EH (cell line): ENCODE measurements around the gene KSR2.
A peak's percentile ranks its signal among the peaks of the same experiment; 100 is the strongest.

Source experiments
- DNase-seq: peaks from one replicate; pipeline ENCODE4 v3.0.0-alpha.2; 2015; ENCODE audit warnings: low read depth

KSR2 gene

DNA sequence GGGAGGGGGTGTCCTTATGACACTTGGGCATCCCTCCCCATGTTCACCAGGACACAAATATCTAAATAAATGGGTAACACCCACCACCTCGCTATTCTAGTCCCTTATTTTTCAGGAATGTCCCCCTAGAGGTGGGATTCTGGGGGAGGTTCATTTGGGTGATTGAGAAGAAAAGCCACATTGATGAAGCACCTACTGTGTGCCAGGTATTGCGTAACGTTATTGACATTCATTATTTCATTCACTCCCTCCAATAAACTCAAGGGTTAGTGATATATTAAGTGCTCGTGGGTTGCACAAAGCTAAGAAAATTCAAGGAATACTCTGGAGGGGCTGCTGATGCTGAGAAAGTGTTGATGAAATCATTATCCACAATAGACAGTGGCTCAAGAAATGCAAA lies 514.8 kb downstream of the KSR2 start:
- no peak for DNase-seq

- no peak for DNase-seq
Observed at GRCh38 chr12:117452112-117452511, 516.7 kb downstream of the KSR2 start.

DNA sequence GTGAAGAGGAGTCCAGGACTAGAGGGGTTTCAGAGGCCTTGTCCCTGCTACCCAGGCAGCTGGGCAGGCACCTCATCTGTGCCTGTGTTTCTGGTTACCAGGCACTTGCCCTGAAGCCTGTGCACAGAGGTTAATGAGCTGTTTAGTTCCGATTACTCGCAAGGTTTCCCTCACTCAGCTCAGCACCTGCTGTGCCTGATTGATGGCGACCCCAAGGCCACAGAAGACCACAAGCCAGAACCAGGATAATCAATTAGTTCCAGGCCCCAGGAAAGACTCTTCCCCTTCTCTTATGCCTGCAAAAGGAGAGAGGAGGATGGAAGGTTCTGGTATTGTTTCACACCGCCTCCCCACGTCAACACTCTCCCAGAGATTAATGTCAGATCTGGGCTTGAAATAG lies 518.6 kb downstream of the KSR2 start:
- no peak for DNase-seq

- DNase-seq: no peak
Observed at GRCh38 chr12:117447665-117448366, 521.0 kb downstream of the KSR2 start.

DNA sequence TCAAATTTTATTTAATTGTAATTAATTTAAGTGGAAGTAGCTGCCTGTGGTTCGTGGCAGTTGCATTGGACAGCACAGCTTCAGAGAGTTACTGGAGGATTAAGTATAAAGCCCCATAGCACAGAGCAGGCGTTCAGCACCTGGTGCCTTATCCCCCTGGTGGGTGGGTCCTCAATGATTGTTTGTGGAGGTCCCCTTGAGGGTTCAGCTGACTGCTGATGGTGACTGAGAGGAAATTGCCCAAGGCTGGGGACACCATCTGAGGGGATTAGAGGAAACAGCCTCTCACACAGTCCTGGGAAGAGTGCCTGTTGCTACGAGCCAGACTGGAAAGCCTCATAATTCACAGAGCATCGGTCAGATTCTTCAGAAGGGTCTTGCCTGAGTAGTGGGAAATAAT lies 524.0 kb downstream of the KSR2 start:
- DNase-seq: no peak

- peak; percentile 5 for DNase-seq
Observed at GRCh38 chr12:117441751-117442150, 527.0 kb downstream of the KSR2 start.

DNA sequence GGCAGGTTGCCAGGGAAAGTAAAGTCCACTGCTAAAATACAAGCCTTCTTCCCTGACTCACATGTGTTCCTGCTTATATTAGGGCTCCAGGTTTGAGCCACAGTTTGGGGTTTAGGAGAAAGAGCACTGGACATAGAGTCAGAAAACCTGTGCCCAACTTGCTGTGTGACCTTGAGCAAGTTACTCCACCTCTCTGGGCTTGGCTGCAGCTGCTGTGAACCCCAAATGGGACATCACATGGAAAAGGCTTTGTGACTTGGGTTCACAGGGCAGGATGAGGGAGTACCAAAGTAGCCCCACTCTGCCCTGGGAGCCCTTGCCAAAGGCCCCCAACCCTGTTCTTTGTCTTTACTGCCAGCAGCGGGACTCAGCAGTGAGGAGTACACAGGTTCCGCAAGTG lies 528.4 kb downstream of the KSR2 start:
- no peak for DNase-seq

DNA sequence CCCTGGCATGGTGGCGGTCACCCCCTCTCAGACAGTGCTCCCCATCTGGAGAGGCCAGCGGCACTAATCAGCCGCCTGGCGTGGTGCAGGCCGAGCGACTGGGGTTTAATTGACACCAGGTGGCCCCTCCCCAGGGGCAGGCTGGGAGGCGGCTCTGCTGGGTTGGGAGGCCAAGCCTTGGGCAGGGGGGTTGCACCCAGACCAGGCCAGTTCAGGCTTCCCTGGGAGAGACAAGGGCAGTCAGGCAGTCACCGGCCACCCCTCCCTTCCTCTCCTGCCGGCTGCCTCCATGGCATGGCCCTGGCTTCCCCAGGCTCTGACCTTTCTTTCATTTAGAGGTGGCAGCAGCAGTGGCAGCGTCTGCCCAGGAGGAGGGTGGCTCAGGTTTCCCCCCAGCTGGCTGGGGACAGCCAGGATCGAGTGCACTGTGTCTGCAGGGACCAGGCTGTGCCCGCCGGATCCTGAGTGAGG lies 529.2 kb downstream of the KSR2 start:
- DNase-seq: no peak

GRCh38 chr12:117438809-117439208 lies 530.0 kb downstream of the KSR2 start:
- DNase-seq: no peak

GRCh38 chr12:117437516-117438255 lies 531.1 kb downstream of the KSR2 start:
- no peak for DNase-seq

- no peak for DNase-seq
Observed at GRCh38 chr12:117433878-117434277, 534.9 kb downstream of the KSR2 start.

- no peak for DNase-seq
Observed at GRCh38 chr12:117430246-117430645, 538.5 kb downstream of the KSR2 start.

- DNase-seq: no peak
Observed at GRCh38 chr12:117427211-117427610, 541.6 kb downstream of the KSR2 start.

DNA sequence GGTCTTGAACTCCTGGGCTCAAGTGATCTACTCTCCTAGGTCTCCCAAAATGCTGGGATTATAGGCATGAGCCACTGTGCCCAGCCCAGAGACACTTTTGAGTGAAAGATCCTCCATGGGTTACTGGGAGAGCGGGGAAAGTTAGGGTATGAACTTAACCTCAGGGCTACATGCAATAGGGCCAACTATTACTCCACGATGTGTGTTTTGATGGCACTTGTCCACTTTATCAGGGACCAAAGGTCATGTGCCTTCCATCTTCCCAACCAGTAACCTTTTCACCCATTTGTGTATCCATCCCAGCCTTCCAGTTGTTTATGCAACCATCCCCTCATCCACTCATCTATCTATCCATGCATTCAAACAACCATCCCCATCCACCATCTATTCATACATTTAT lies 546.8 kb downstream of the KSR2 start:
- DNase-seq: no peak

DNA sequence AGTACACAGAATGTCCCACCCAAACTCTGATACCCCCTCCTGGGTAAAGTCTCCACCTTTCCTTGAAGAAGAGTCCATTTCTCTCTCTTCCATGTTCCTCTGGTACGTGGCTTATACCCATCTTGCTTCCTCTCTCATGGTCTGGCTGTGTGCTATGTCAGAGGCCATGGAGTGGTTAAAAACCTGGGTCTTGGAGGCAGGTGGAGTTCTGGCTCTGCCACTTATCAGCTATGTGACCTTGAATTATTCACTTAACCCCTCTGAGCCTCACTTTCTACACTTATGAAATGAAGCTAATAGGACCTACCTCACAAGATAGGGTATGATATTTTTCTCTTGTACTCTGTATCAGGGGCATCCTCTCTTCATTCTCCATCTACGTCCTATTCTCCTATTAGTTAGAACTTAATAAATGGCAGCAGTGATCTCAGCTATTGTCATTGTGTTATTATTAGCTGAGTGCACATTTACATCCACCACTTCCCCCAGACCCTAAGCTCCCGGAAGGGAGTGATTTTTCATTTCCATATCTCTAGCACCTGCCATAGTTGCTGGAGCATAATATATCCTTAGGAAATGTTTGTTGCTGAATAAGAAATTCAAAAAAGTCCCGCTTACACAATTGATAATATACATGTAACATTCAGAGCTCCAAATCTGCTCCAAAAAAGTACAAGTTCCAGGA lies 547.6 kb downstream of the KSR2 start:
- no peak for DNase-seq

- DNase-seq: no peak
Observed at GRCh38 chr12:117417004-117417403, 551.8 kb downstream of the KSR2 start.

- DNase-seq: no peak
Observed at GRCh38 chr12:117412465-117413188, 556.2 kb downstream of the KSR2 start.

DNA sequence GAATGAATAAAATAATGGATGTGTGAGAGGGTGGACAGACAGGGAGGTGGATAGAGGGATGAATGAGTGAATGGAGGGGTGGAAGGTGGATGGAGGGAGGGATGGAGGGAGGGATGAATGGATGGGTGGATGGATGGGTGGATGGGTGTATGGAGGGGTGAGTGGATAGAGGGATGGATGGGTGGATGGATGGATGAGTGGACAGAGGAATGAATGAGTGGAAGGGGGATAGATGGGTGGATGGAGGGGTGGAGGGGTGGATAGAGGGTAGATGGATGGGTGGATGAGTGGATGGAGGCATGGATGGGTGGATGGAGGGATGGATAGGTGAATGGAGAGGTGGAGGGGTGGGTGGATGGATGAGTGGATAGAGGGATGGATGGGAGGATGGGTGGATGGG lies 559.5 kb downstream of the KSR2 start:
- DNase-seq: no peak

- peak; percentile 8 for DNase-seq
Observed at GRCh38 chr12:117408161-117408791, 560.5 kb downstream of the KSR2 start.

DNA sequence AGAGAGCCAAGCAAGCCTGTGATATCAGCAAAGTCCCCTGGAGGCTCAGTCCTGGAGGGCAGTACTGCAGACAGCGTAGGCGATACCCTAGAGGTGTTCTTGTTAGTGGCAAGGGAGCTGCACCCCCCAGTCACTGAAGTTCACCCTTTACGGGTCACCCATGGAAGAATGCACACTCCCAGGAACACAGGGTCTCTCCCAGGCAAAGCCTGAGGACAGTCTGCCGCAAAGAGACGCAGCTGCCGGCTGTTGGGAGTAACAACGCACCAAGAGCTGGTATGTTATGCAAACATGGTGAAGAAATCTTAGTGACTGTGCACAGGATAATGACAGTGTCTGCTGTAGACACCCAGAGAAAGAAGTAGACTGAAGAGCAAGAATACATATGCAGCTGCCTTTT lies 563.9 kb downstream of the KSR2 start:
- no peak for DNase-seq

DNA sequence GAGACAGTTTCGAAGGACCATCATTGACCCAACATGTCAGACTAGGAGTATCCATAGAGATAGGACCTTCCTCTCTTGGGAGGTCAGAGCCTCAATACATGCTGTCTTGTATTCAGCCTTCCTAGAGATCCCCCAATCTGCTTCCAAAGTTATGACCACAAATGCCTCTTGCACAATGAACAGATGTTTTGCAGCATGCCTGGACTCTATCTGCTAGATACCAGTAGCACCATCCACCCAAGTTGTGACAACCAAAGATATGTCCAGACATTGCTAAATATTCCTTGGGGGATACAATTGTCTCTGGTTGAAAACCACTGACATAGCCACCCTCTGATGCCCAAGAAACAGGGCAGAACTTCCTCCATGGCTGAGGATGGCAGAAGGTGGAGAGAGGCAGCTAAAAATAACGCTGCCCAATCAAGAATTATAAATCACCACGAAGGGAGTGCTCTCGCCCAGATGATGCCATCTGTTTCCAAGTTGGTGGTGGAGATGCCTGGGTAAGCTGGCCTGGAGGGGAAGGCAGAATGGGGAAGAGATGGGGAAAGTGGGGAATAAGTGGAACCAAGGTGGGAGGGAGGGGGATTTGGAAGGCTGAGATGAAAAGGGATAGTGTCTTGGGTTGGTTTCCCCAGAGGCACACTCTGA lies 564.5 kb downstream of the KSR2 start:
- no peak for DNase-seq
